Prostate gland (tissue), 2 donors: ENCODE results near the gene ASB16.

Experiments
- POLR2A ChIP-seq: fragments of 450-650 bp; IDR thresholded peaks from one replicate; pipeline ENCODE4 v1.6.1; 2016; ENCODE audit warnings: antibody characterized with exemption, mild to moderate bottlenecking
- POLR2AphosphoS5 ChIP-seq: sonication (generic); formaldehyde crosslinking; IDR thresholded peaks from one replicate; pipeline ENCODE4 v1.6.1; 2017; ENCODE audit warnings: antibody characterized with exemption
- TF ChIP-seq, protein P1 (sequence below), 4 experiments: fragments of 200-600 bp in 2 of 4; fragments of 450-650 bp in 2 of 4; sonication (generic) in 2 of 4; IDR thresholded peaks; 1 replicate in 3 of 4; 2 replicates in 1 of 4; pipeline ENCODE4 v1.5.1; 2016 to 2019; ENCODE audit warnings: antibody characterized with exemption in 4 of 4, mild to moderate bottlenecking in 2 of 4, moderate library complexity in 2 of 4

DNA sequence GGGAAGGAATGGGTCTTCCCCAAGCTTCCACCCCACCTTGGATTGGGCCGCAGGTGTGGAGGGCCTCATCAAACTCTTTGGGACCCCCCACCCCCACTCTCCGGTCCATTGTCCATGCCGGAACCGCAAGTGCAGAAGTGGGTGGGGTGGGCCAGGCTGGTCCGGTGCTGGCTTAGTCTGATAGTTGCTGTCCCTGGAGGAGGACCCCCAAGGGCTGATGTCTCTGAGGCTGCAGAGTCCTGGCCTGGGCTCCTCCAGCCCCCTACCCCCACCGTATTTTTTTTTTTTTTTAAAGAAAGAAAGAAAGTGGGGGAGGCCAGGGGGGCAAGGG lies 36.3 kb downstream of the ASB16 start:
- TF ChIP-seq, protein P1, sequence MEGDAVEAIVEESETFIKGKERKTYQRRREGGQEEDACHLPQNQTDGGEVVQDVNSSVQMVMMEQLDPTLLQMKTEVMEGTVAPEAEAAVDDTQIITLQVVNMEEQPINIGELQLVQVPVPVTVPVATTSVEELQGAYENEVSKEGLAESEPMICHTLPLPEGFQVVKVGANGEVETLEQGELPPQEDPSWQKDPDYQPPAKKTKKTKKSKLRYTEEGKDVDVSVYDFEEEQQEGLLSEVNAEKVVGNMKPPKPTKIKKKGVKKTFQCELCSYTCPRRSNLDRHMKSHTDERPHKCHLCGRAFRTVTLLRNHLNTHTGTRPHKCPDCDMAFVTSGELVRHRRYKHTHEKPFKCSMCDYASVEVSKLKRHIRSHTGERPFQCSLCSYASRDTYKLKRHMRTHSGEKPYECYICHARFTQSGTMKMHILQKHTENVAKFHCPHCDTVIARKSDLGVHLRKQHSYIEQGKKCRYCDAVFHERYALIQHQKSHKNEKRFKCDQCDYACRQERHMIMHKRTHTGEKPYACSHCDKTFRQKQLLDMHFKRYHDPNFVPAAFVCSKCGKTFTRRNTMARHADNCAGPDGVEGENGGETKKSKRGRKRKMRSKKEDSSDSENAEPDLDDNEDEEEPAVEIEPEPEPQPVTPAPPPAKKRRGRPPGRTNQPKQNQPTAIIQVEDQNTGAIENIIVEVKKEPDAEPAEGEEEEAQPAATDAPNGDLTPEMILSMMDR (IDR thresholded peaks at IDR 0.05): no peak
- TF ChIP-seq POLR2A (no peak), POLR2AphosphoS5 (no peak)
